NB4 (cell line): Measurements from ENCODE around the gene ANKHD1.

Experiments
- CTCF ChIP-seq: IDR thresholded peaks from one replicate; pipeline ENCODE4 v1.5.1; 2012; ENCODE audit warnings: low read depth, low read length
- POLR2A ChIP-seq: IDR thresholded peaks from 2 replicates; pipeline ENCODE4 v1.6.1; 2011; ENCODE audit warnings: mild to moderate bottlenecking; ENCODE audit not compliant: insufficient read length; ENCODE audit errors: extremely low read depth

DNA sequence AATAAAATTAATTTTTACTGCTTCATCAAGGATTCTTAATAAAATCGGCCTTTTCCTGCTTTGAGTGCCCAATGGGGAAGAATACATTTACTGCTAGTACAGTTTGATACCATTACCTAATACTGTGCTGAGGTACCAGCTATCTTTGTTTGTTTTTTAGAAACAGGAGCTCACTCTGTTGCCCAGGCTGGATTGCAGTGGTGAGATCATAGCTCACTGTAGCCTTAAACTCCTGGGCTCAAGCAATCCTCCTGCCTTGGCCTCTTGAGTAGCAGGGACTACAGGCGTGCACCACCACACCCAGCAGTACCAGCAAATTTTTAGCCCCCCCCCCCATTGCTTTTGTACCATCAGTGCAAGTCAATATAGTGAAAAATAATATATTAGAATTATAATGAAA is 13.6 kb upstream of the ANKHD1 start:
- TF ChIP-seq POLR2A (no peak), CTCF (no peak)
